H9 (cell line): Measurements from ENCODE around the gene FILIP1. TPM values are rescaled to one million over a fixed set of nuclear protein-coding genes. Genes with fewer than 3 reads are reported as not detected.

Source experiments
- DNase-seq: peaks from one replicate; pipeline ENCODE4 v3.0.0-alpha.2; 2017
- H2AFZ ChIP-seq: one replicate; pipeline ENCODE4 v1.6.1; 2013; ENCODE audit warnings: mild to moderate bottlenecking, low read length, control low read depth, moderate library complexity
- H2AK5ac ChIP-seq: 2 replicates; pipeline ENCODE4 v1.6.1; 2013; ENCODE audit warnings: low read length, control low read depth, mixed read lengths; ENCODE audit not compliant: insufficient read length
- H2BK120ac ChIP-seq: one replicate; pipeline ENCODE4 v1.6.1; 2013; ENCODE audit warnings: low read depth, mild to moderate bottlenecking, low read length, control low read depth, inconsistent platforms; ENCODE audit not compliant: poor library complexity, severe bottlenecking
- H2BK12ac ChIP-seq: 2 replicates; pipeline ENCODE4 v1.6.1; 2013; ENCODE audit warnings: low read length, control low read depth, mixed read lengths, low read depth; ENCODE audit not compliant: insufficient read length
- H2BK15ac ChIP-seq: 2 replicates; pipeline ENCODE4 v1.6.1; 2013; ENCODE audit warnings: low read depth, low read length, control low read depth
- H2BK20ac ChIP-seq: one replicate; pipeline ENCODE4 v1.6.1; 2013; ENCODE audit warnings: low read depth, mild to moderate bottlenecking, low read length, control low read depth, inconsistent platforms; ENCODE audit not compliant: poor library complexity, severe bottlenecking
- H2BK5ac ChIP-seq: 2 replicates; pipeline ENCODE4 v1.6.1; 2013; ENCODE audit warnings: low read length, control low read depth, mixed read lengths; ENCODE audit not compliant: insufficient read length
- H3K14ac ChIP-seq: 2 replicates; pipeline ENCODE4 v1.6.1; 2013; ENCODE audit warnings: low read length, control low read depth; ENCODE audit not compliant: insufficient read depth
- H3K18ac ChIP-seq: 2 replicates; pipeline ENCODE4 v1.6.1; 2013; ENCODE audit warnings: low read depth, mild to moderate bottlenecking, mixed read lengths, low read length, control low read depth; ENCODE audit not compliant: insufficient read length
- H3K23ac ChIP-seq: 2 replicates; pipeline ENCODE4 v1.6.1; 2013; ENCODE audit warnings: low read length, control low read depth, mixed read lengths, low read depth; ENCODE audit not compliant: insufficient read length
- H3K23me2 ChIP-seq: 2 replicates; pipeline ENCODE4 v1.6.1; 2013; ENCODE audit warnings: low read depth, mild to moderate bottlenecking, mixed read lengths, low read length, control low read depth; ENCODE audit not compliant: insufficient read length, poor library complexity, severe bottlenecking
- H3K27ac ChIP-seq: 2 replicates; pipeline ENCODE4 v1.5.1; 2013; ENCODE audit warnings: low read length, control low read depth, mixed read lengths, low read depth; ENCODE audit not compliant: insufficient read length
- H3K27me3 ChIP-seq: 2 replicates; pipeline ENCODE4 v1.6.1; 2013; ENCODE audit warnings: low read length, control low read depth, inconsistent platforms; ENCODE audit not compliant: insufficient read depth
- H3K4ac ChIP-seq: 2 replicates; pipeline ENCODE4 v1.6.1; 2013; ENCODE audit warnings: low read depth, mild to moderate bottlenecking, control low read depth, inconsistent platforms, low read length, moderate library complexity
- H3K4me1 ChIP-seq: 2 replicates; pipeline ENCODE4 v1.6.1; 2013; ENCODE audit warnings: low read length, control low read depth, inconsistent platforms; ENCODE audit not compliant: insufficient read depth
- H3K4me2 ChIP-seq: 2 replicates; pipeline ENCODE4 v1.6.1; 2013; ENCODE audit warnings: low read length, control low read depth, mixed read lengths; ENCODE audit not compliant: insufficient read length, insufficient read depth
- H3K56ac ChIP-seq: 2 replicates; pipeline ENCODE4 v1.6.1; 2013; ENCODE audit warnings: low read depth, mild to moderate bottlenecking, mixed read lengths, low read length, control low read depth; ENCODE audit not compliant: insufficient read length
- H3K79me1 ChIP-seq: 2 replicates; pipeline ENCODE4 v1.6.1; 2013; ENCODE audit warnings: low read depth, mild to moderate bottlenecking, moderate library complexity, low read length, control low read depth, inconsistent platforms; ENCODE audit not compliant: insufficient read depth, poor library complexity, severe bottlenecking
- H3K79me2 ChIP-seq: 2 replicates; pipeline ENCODE4 v1.6.1; 2013; ENCODE audit warnings: low read length, control low read depth, inconsistent platforms; ENCODE audit not compliant: insufficient read depth
- H3K9ac ChIP-seq: 2 replicates; pipeline ENCODE4 v1.6.1; 2013; ENCODE audit warnings: low read length, control low read depth, mixed read lengths; ENCODE audit not compliant: insufficient read length; ENCODE audit errors: extremely low read depth
- H3K9me3 ChIP-seq: one replicate; pipeline ENCODE4 v1.6.1; 2013; ENCODE audit warnings: low read depth, low read length, inconsistent platforms; ENCODE audit not compliant: control insufficient read depth
- H3T11ph ChIP-seq: one replicate; pipeline ENCODE4 v1.6.1; 2013; ENCODE audit warnings: mild to moderate bottlenecking, low read length, control low read depth, inconsistent platforms
- H4K20me1 ChIP-seq: one replicate; pipeline ENCODE4 v1.6.1; 2013; ENCODE audit not compliant: control insufficient read depth, insufficient read length, insufficient read depth
- H4K5ac ChIP-seq: 2 replicates; pipeline ENCODE4 v1.6.1; 2013; ENCODE audit warnings: low read depth, mild to moderate bottlenecking, mixed read lengths, low read length, control low read depth; ENCODE audit not compliant: insufficient read length
- H4K8ac ChIP-seq: replicated peaks from 2 replicates; pipeline ENCODE4 v1.6.1; 2013; ENCODE audit warnings: low read length, control low read depth, mixed read lengths, low read depth; ENCODE audit not compliant: insufficient read length
- H4K91ac ChIP-seq: 2 replicates; pipeline ENCODE4 v1.6.1; 2013; ENCODE audit warnings: low read depth, mild to moderate bottlenecking, moderate library complexity, mixed read lengths, low read length, control low read depth; ENCODE audit not compliant: insufficient read length
- H3K27ac Mint-ChIP-seq, 3 experiments: 2 replicates in 2 of 3; 3 replicates in 1 of 3; pipeline ENCODE4 v1.8.0; 2020 to 2021; ENCODE audit warnings: mixed read lengths in 3 of 3, mild to moderate bottlenecking in 1 of 3, moderate library complexity in 1 of 3
- H3K27me3 Mint-ChIP-seq: 2 replicates; pipeline ENCODE4 v1.8.0; 2021; ENCODE audit warnings: low read depth, mild to moderate bottlenecking, moderate library complexity, mixed read lengths
- H3K36me3 Mint-ChIP-seq, 3 experiments: 2 replicates in 2 of 3; 3 replicates in 1 of 3; pipeline ENCODE4 v1.8.0; 2020 to 2021; ENCODE audit warnings: low read depth in 3 of 3, mixed read lengths in 3 of 3; ENCODE audit not compliant: insufficient read depth in 1 of 3
- H3K4me1 Mint-ChIP-seq, 2 experiments: 2 replicates each; pipeline ENCODE4 v1.8.0; 2020; ENCODE audit warnings: mixed read lengths in 2 of 2
- H3K4me3 Mint-ChIP-seq, 2 experiments: 2 replicates in 1 of 2; 3 replicates in 1 of 2; pipeline ENCODE4 v1.8.0; 2020 to 2021; ENCODE audit warnings: mild to moderate bottlenecking in 2 of 2, mixed read lengths in 2 of 2, moderate library complexity in 1 of 2
- H3K9me3 Mint-ChIP-seq, 2 experiments: 2 replicates in 1 of 2; 3 replicates in 1 of 2; pipeline ENCODE4 v1.8.0; 2020; ENCODE audit warnings: mild to moderate bottlenecking in 2 of 2, mixed read lengths in 2 of 2, moderate library complexity in 1 of 2
- WGBS: extraction: QIAGEN DNeasy Blood & Tissue Kit; methylation state at CpG from one replicate; pipeline ENCODE4 v1.1.7; 2013; ENCODE audit warnings: missing lambda C conversion rate, low lambda C conversion rate, mixed read lengths; ENCODE audit not compliant: insufficient read length; ENCODE audit errors: extremely low coverage; 5-methylcytosine and 5-hydroxymethylcytosine counted together
- total RNA-seq: library from RNA; stranded (reverse); gene quantifications from 2 replicates; pipeline ENCODE4 v1.2.1, GENCODE V29; 2021
- TF ChIP-seq, protein P1 (sequence below): fragments of 200-600 bp; sonication (generic); conservative IDR thresholded peaks from 3 replicates; pipeline ENCODE4 v1.8.0; 2021; ENCODE audit warnings: antibody characterized with exemption, mild to moderate bottlenecking

FILIP1 gene
- total RNA-seq, 1 experiment from 2014 or later: 10.5 TPM

DNA sequence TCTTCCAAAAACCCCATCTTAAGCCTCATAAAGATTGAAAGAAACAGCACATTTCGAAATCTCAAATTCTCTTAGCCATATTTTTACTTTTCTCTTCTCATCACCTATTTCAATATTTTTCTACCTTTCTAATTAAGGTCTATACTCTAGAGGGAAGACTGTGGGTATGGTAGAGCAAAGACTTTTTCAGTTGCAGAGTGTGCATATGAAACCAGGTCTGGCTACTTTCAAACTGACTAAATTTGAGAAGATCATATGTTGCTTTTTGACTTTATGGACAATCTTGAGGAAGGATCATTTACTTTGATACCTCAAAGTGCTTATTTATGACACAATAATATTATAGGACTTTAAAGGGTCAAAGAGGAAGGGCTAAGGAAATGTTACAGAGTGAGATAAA is 20.7 kb downstream of the FILIP1 start:
- H2AFZ ChIP-seq: no peak overlapping the region
- H3K4ac ChIP-seq: no peak overlapping the region
- H4K91ac ChIP-seq: no peak overlapping the region
- no peak overlapping the region for H3K27ac ChIP-seq
- no peak overlapping the region for H2BK5ac ChIP-seq
- H3K9me3 Mint-ChIP-seq: no peaks in the 10 kb centered on the region
- H2BK12ac ChIP-seq: no peak overlapping the region
- H4K20me1 ChIP-seq: no peaks in the 10 kb centered on the region
- no peaks in the 10 kb centered on the region for H3K79me1 ChIP-seq
- no peak overlapping the region for H3K9ac ChIP-seq
- no peak overlapping the region for H3K4me2 ChIP-seq
- no peaks in the 10 kb centered on the region for H3K36me3 Mint-ChIP-seq
- no peak overlapping the region for H4K8ac ChIP-seq
- H3T11ph ChIP-seq: no peak overlapping the region
- H3K79me2 ChIP-seq: no peaks in the 10 kb centered on the region
- H3K56ac ChIP-seq: no peak overlapping the region
- H2AK5ac ChIP-seq: no peak overlapping the region
- no peak overlapping the region for H4K5ac ChIP-seq
- TF ChIP-seq, protein P1, sequence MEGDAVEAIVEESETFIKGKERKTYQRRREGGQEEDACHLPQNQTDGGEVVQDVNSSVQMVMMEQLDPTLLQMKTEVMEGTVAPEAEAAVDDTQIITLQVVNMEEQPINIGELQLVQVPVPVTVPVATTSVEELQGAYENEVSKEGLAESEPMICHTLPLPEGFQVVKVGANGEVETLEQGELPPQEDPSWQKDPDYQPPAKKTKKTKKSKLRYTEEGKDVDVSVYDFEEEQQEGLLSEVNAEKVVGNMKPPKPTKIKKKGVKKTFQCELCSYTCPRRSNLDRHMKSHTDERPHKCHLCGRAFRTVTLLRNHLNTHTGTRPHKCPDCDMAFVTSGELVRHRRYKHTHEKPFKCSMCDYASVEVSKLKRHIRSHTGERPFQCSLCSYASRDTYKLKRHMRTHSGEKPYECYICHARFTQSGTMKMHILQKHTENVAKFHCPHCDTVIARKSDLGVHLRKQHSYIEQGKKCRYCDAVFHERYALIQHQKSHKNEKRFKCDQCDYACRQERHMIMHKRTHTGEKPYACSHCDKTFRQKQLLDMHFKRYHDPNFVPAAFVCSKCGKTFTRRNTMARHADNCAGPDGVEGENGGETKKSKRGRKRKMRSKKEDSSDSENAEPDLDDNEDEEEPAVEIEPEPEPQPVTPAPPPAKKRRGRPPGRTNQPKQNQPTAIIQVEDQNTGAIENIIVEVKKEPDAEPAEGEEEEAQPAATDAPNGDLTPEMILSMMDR: no peak
- H3K9me3 ChIP-seq: no peaks in the 10 kb centered on the region
- no peaks in the 10 kb centered on the region for H3K27me3 ChIP-seq
- H2BK120ac ChIP-seq: no peak overlapping the region
- H3K4me1 Mint-ChIP-seq: peaks cover 2% of the 10 kb centered on the region in 2 experiments
- H3K27ac Mint-ChIP-seq: no peak overlapping the region
- no peak for DNase-seq
- no peak overlapping the region for H3K4me3 Mint-ChIP-seq
- 100% methylated on average over 1 of the region's 1 CpG for WGBS
- H3K14ac ChIP-seq: no peak overlapping the region
- H3K4me1 ChIP-seq: no peaks in the 10 kb centered on the region
- H3K18ac ChIP-seq: no peak overlapping the region
- H3K23me2 ChIP-seq: no peaks in the 10 kb centered on the region
- H3K27me3 Mint-ChIP-seq: no peaks in the 10 kb centered on the region
- H2BK20ac ChIP-seq: no peak overlapping the region
- no peak overlapping the region for H3K23ac ChIP-seq
- no peak overlapping the region for H2BK15ac ChIP-seq
